ENCODE results near the gene CYP2A6.
"Not testable (repeated sequence)": the region's sequence is repeated elsewhere in the genome, so short reads cannot be mapped to it uniquely, and the experiment has no call there.

CYP2A6 gene

DNA sequence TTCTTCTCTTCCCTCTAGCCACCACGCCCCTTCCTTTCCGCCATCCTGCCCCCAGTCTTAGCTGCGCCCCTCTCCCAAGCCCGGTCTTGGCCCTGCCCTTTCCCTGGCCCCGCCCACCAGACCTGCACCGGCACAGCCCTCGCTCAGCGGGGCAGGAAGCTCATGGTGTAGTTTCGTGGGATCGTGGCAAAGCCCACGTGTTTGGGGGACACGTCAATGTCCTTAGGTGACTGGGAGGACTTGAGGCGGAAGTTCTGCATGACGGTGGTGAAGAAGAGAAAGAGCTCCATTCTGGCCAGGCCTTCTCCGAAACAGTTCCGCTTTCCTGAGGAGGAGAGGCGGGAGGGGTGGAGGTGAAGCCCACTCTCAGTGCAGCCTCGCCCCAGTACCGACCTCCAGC, 6.6 kb downstream of the CYP2A6 start:
- peak; percentile 58 for DNase-seq

DNA sequence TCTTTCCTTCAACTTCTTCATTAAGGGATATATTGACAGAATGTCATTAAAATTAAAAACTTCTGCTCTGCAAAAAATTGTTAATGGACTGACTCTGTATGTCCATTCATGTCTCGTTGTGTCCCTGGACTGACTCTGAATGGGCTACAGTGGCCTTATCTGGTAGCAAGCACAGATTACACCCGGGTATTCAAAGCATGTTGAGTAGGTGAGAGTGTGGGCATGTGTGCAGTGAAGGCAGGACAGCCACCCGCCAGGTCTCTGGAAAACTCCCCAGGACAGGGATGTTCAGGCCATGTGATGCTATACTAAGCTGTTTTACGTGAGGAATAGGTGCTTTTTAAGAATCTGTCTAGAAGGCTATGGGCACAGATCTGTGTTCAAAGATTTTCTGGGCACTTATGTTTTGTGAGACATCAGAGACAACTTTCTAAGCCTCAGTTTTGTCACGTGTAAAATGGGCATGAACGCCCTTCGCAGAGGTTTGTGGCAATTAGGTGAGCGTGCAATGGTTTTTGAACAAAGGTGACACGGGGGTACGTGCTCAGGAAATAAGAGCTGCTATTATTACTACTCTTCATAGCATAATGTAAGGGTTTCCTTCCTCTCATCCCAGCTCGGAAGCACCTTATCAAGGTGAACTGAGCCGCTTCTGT, 7.1 kb downstream of the CYP2A6 start:
- DNase-seq: not testable (repeated sequence)

DNA sequence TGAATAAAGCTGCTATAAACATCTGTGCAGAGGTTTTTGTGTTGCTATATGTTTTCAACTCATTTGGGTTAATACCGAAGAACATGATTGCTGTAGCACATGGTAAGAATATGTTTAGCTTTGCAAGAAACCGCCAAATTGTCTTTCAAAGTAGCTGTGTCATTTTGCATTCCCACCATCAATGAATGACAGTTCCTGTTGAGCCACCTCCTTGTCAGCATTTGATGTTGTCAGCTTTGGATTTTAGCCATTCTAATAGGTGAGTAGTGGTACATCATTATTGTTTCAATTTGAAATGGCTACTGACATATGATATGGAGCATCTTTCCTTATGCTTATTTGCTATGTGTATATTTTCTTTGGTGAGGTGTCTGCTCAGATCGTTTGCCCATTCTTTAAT, 8.2 kb downstream of the CYP2A6 start:
- DNase-seq: not testable (repeated sequence)

DNA sequence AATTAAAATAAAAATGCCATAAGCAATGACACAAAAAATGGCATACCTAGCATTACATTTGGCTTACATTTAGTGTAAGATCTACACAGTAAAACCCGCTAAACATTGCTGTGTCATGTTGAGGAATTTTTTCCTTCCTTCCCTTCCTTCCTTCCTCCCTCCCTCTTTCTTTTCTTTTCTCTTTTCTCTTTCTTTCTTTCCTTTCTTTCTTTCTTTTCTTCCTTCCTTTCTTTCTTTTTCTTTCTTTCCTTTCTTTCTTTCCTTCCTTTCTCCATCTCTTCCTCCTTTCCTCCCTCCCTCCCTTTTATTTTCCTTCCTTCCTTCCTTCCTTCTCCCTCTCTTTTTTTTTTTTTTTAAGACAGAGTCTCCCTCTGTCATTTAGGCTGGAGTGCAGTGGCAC, 11.8 kb downstream of the CYP2A6 start:
- not testable (repeated sequence) for DNase-seq

DNA sequence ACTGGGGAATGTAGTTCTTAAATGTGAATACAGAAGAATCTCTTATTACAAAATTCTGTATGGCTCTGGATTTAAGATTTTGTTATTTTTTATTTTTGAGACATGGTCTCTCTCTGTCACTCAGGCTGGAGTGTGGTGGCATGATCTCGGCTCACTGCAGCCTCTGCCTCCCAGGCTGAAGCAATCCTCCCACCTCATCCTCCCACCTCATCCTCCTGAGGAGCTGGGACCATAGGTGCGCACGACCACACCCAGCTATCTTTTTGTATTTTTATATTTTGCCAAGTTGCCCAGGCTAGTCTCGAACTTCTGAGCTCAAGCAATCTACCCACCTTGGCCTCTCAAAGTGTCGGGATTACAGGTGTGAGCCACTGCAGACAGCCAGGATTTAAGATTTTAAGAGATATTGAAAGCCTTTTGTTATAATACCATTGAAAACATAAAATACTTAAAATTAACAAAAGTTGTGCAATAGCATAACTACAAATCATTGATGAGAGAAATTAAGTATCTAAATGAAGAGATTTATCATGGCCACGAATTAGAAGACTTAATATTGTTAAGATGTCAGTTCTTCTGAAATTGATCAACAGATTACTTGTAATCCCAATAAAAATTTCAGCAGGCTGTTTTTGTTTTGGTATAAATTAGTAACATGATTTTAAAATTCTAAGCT, 13.4 kb downstream of the CYP2A6 start:
- DNase-seq: no peak

DNA sequence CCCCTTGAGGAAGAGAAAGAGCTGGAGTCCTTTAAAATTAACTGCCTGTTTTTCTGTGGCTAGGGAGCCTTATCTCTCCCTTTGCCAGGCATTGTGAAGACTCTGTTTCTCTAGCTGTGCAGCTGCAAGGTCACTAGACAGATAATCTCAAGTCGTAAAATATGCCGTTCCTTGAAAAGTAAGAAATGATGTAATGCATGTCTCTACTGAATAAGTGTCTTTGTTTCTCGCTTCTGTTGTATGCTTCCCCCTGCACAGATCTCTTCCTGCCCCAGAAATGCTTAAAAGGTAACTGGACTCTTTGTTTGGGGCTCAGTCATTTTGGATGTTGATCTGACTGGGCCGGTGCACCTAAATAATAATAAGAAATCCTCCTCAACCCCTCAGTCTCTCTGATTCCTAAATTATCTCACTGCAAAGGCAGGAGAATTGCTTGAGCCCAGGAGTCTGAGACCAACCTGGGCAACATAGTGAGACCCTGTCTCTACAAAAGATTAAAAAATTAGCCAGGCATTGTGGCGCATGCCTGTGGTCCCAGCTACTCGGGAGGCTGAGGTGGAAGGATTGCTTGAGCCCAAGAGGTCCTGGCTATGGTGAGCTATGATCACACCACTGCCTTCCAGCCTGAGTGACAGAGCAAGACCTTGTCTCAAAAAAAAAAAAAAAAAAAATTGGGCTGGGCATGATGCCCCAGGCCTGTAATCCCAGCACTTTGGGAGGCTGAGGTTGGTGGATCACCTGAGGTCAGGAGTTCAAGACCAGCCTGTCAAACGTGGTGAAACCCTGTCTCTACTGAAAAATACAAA, 16.3 kb downstream of the CYP2A6 start:
- DNase-seq: not testable (repeated sequence)

DNA sequence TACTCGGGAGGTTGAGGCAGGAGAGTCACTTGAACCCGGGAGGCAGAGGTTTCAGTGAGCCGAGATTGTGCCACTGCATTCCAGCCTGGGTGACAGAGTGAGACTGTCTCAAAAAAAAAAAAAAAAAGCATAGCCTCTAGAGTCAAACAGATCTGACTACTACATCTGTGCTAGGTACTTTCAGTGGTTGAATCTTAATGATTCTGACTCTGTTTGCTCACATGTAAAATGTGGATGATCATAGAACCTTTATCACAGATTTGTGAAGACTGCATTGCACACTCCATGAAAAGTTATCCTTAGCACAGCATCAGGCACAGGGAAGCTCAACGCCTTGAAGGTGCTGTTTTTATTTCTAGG, 17.8 kb downstream of the CYP2A6 start:
- not testable (repeated sequence) for DNase-seq

DNA sequence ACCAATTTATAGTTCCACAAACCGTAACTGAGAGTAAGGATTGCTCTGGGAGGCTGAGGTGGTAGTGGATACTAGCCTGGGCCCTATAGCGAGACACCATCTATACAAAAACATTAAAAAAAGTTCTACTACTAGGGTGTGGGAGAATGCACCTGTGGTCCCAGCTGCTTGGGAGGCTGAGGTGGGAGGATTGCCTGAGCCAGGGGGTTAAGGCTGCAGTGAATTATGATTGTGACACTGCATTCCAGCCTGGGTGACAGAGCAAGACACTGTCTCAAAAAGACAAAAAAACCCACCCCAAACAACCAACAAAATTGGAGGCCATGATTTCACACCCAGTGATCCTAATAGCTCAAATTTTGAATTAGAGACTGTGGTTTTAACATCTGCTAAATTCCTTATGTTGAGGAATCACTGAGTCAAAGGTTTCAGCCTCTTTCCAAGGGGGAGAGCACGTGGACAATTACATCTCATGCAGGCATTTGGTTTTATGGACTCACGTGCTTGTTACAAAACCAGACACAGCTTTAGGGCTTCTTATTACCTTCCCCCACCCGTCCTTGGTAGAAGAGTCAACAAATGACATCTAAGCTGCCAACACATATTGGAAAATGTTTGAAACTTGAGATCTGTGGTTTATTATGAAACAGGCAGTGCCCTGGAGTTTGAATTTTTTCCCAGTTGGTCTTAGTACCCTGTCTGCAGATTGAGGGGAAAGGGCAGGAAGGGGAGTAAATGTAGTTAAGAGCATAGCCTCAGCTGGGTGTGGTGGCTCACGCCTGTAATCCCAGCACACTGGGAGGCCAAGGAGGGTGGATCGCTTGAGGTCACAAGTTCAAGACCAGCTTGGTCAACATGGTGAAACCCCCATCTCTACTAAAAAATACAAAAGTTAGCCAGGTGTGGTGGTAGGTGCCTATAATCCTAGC, 18.5 kb downstream of the CYP2A6 start:
- DNase-seq: no peak

DNA sequence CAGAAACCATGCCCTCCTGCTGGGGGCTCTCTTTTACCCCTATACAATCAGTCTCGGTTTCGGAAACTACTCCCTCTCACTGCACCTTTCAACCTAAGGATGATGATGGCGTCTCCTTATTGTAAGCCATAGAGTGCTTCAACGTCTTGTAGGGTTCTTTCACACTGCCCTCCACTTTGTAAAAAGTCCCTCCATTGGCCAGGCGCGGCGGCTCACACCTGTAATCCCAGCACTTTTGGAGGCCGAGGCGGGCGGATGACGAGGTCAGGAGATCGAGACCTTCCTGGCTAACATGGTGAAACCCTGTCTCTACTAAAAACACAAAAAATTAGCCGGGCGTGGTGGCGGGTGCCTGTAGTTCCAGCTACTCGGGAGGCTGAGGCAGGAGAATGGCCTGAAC, 19.5 kb downstream of the CYP2A6 start:
- not testable (repeated sequence) for DNase-seq

DNA sequence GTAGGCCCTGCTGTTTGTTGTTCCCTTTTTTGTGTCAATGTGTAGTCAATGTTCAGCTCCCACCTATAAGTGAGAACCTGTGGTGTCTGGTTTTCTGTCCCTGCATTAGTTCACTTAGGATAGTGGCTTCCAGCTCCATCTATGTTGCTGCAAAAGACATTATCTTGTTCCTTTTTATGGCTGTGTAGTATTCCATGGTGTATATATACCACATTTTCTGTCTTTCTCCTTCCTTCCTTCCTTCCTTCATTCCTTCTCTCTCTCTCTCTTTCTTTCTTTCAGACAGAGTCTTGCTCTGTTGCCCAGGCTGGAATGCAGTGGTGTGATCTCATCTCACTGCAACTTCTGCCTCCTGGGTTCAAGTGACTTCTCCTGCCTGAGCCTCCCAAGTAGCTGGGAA, 21.0 kb downstream of the CYP2A6 start:
- no peak for DNase-seq

DNA sequence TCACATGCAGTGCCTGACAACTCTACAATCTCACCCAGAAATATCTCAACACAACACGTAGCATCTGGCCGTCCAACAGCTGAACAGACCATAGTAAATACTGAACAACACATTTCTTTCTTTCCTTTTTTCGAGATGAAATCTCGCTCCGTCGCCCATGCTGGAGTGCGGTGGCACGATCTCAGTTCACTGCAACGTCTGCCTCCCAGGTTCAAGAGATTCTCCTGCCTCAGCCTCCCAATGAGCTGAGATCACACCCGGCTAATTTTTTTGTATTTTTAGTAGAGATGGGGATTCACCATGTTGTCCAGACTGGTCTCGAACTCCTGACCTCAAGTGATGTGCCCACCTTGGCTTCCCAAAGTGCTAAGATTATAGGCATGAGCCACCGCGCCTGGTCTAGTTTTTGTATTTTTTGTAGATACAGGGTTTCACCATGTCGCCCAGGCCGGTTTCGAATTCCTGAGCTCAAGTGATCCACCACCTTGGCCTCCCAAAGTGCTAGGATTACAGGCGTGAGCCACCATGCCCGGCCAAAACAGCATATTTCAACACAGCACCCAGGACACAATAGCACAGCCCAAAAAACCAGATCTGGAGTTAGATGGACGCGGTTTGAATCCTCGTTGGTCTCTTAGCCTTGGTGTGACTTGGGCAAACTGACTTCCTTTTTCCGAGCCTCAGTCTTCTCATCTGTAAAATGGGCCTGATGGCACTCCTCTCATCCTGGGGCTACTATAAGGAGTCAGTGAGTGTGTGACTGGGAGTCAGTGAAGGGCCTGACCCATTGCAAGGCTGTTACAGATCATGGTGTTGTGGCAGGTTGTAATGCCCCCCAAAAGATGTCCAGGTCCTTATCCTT, 22.6 kb downstream of the CYP2A6 start:
- DNase-seq: no peak

DNA sequence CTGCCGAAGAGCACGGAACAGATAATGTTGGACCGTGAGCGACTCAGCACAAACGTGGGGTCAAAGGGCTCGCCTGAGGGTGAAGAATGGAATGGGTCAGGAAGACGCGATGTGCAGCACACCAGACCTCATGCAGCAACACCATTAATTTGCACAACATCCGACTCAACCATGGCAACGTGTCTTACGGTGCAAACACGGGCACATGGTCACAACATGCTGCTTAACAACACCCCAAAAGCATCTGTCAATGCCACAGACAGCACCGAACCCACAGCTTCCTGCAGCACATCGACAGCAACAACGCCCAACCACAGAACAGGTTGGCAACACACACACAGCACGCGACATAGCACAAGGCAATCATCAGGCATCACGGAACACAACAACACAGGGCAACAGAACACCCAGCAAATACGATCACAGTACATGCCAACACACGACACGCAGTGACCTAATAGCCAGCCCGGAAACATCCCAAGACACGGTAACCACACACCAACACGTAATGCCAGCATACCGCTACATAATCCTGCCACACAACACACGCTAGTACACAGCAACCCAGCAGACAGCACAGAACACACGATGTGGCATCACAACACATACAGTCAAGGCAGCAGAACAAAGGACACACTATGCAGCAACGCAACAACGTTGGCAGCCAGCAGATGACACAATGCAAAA, 23.4 kb downstream of the CYP2A6 start:
- not testable (repeated sequence) for DNase-seq

DNA sequence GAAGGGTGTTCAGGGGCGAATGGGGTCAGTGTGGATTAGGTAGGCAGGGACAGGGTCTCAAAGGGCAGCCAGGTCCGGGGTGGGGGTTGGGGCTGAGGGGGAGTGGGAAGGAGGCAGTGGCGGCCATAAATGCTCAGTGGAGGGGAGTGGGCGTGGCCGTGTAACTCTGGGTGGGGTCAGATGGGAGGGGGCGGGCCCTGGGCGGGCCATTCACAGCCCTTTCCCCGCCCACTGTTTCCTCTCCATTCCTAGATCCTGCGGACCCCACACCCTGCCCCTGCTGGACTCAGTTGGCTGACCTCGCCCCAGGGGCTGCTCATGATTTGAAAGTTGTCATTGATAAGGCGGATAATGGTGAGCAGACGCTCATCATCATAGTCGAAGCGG, 23.9 kb downstream of the CYP2A6 start:
- not testable (repeated sequence) for DNase-seq

DNA sequence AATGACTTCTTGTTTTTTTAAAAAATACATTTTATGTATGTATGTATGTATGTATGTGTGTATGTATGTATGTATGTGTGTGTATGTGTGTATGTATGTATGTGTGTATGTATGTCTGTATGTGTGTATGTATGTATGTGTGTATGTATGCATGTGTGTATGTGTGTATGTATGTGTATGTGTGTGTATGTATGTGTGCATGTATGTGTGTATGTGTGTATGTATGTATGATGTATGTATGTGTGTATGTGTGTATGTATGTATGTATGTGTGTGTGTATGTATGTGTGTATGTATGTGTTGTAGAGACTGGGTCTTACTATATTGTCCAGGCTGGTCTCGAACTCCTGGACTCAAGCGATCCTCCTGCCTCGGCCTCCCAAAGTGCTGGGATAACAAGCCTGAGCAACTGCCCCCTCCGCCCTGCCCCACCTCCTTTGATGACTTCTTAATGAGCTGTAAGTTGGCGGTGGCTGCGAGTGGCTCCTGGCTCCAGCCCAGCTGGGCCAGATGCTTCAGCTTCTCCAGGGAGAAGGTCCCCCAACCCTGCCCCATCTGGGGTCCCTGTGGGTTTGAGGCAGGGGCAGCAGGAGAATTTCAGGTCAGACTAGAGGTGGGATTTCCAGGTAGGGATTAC, 24.7 kb downstream of the CYP2A6 start:
- DNase-seq: not testable (repeated sequence)

DNA sequence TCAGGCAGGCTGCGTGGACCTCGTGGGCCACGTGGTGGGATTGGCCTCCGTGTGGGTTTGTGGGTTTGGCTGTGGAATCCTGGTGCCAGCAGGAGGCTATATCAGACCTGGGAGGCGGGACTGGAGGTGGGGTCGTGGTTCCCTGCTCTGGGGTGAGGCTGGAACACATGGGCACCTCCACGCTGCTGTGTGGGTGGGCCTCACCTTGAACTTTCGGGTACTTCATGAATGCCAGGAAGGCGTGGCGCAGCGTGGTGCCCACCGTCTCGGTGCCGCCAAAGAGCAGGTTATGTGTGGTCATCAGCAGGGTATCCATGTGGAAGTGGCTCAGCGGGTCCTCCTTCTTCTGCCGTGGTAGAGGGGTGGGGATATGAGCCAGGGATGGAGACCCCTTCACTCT, 25.3 kb downstream of the CYP2A6 start:
- DNase-seq: not testable (repeated sequence)

DNA sequence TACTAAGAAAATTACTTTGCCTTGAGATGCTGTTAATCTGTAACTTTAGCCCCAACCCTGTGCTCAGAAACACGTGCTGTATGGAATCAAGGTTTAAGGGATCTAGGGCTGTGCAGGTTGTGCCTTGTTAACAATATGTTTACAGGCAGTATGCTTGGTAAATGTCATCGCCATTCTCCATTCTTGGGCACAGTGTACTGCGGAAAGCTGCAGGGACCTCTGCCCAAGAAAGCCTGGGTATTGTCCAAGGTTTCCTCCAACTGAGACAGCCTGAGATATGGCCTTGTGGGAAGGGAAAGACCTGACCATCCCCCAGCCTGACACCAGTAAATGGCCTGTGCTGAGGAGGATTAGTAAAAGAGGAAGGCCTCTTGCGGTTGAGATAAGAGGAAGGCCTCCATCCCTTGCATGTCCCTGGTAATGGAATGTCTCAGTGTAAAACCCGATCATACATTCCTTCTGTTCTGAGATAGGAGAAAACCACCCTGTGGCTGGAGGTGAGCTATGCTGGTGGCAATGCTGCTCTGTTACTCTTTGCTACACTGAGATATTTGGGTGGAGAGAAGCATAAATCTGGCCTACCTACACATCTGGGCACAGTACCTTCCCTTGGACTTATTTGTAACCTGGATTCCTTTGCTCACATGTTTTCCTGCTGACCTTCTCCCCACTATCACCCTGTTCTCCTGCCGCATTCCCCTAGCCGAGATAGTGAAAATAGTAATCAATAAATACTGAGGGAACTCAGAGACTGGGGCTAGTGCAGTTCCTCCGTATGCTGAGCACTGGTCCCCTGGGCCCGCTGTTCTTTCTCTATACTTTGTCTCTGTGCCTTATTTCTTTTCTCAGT, 27.3 kb downstream of the CYP2A6 start:
- not testable (repeated sequence) for DNase-seq

DNA sequence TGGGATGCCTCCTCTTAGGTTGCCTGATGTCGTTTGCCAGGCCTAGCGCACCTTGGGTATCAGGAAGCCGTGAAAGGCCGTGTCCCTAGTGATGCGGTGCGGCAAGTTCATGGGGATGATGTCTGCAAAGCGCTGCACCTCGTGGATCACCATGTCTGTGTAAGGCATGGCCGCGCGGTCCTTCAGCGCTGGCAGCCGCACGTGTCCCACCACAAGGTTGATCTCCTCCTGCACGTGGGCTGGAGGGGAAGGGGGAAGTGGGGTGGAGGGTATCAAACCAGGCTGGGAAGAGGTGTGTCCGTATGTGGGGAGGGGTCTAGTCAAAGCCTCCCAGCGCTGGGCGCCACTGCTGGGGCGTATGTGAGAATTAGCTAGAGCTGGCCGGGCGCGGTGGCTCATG, 28.1 kb downstream of the CYP2A6 start:
- DNase-seq: no peak

DNA sequence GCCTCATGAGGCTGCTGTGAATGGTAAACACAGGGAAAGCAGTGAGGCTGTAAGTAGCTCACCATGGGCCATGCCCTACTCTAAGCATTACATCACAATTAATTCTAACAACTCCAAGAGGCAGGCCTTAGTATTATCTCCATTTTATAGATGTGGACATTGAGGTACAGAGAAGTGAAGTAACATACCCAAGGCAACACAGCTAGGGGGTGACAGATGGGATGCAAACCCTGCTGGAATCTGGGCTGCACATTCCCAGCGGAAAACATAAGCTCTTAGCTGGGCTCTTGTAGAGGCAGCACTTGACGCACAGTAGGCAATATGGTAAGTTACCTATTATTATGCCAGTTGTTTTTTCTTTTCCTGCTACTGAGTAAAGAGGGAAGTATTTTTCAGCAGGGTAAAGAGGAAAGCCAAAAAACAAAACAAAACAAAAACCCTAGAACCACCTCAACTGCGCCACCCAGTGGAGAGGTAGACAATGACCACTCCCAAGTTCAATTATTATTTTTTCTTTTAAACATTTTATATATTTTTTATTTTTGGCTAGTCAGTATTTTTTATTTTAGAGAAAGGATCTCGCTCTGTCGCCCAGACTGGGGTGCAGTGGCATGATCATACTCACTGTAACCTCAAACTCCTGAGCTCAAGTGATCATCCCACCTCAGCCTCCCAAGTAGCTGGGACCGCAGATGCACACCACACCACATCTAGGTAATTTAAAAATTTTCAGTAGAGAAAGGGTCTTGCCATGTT, 30.6 kb downstream of the CYP2A6 start:
- not testable (repeated sequence) for DNase-seq

Measured in activated CD4-positive, alpha-beta T cell treated with anti-CD3 and anti-CD28 coated beads for 1 hour (primary cell).